Occipital lobe (tissue), 2 donors: Measurements from ENCODE around the gene SDK2. TPM values are rescaled to one million over a fixed set of nuclear protein-coding genes. Genes with fewer than 3 reads are reported as not detected.
A peak's percentile ranks its signal among the peaks of the same experiment; 100 is the strongest.
"Not testable (repeated sequence)": the region's sequence is repeated elsewhere in the genome, so short reads cannot be mapped to it uniquely, and the experiment has no call there.

Source experiments
- DNase-seq: peaks from one replicate; lab custom pipeline; 2025; lab: John Stamatoyannopoulos, UW
- total RNA-seq: library from RNA; depleted of rRNA; stranded (reverse); fragments of >200 nt; gene quantifications from one replicate; pipeline ENCODE4 v1.2.3, GENCODE V29; 2014

Gene SDK2
- total RNA-seq, 1 donor from 2014 or later: 6.9 TPM

GRCh38 chr17:73349138-73349537 lies 295.1 kb downstream of the SDK2 start:
- DNase-seq: no peak

- DNase-seq: no peak
These were observed 295.5 kb downstream of the SDK2 start for GRCh38 chr17:73348829-73349095.

DNA sequence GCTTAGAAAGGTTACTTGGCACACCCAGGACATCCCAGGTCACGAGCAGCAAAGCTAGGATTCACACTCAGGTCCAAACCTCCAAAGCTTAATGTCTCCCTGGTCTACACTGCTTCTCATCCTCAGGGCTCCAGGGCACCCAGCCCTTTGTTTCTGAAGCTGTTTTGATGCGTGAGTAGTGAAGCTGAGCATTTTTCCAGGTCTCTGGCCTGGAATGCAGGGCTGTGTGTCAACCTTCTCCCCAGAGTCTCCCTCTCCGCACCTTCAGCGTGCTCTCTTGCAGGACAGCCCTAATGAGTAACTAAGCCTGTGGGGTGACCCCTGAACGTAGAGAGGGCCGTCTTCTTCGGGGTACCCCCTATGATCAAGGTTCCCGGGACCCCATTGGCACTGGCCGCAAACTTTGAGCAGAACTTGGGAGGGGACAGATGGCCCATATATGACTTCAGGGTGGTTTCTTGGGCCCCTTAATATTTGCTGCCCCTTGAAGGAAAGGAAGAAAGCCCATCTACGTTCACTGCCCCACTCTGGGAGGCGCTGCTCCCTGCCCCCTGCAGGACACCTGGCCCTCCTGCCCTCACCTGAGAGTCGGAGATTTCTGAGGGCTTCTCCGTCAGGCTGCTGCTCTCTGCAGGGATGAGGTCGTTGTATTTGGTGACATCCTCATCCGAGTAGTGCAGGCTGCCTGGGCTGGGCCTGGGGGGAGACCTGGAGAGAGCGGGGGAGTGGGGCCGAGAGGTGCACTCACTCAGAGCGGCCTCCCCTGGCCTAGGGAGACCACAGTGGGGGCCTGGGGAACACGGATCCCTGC lies 296.0 kb downstream of the SDK2 start:
- DNase-seq: no peak

GRCh38 chr17:73347351-73347750 lies 296.9 kb downstream of the SDK2 start:
- no peak for DNase-seq

- DNase-seq: no peak
These were observed 297.6 kb downstream of the SDK2 start for GRCh38 chr17:73346501-73347162.

GRCh38 chr17:73343739-73344454 lies 300.3 kb downstream of the SDK2 start:
- DNase-seq: no peak

- DNase-seq: peak; percentile 71
These were observed 301.0 kb downstream of the SDK2 start for GRCh38 chr17:73343168-73343634.

DNA sequence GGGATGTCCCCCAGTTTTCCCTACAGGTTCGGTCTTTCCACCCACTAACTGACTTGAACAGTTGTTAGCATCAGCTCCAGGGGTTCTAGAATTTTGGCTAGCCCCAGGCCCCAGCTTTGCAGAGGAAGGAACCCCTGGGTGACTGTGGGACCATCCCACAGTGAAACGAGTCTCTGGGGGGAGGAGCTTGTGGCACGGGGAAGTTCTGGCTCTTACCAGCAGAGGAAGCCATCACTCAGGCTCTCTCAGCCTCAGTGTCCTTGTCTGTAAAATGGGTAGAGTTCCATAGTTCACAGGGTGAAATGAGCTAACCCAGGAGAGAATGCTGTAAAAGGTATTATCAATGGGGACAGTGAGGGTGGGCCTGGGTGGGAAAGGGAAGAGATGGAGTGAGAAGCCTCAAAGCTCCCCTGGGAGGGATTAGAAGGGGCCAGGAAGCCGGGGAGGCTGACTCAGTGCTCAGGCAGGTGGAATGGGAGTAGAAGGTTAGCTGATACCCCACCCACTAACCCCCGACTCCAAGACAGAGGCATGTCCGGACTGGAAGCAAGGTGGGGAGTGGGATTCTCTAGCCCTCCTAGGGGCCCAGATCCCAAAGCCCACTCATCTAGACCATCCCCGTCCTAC lies 301.6 kb downstream of the SDK2 start:
- DNase-seq: no peak

DNA sequence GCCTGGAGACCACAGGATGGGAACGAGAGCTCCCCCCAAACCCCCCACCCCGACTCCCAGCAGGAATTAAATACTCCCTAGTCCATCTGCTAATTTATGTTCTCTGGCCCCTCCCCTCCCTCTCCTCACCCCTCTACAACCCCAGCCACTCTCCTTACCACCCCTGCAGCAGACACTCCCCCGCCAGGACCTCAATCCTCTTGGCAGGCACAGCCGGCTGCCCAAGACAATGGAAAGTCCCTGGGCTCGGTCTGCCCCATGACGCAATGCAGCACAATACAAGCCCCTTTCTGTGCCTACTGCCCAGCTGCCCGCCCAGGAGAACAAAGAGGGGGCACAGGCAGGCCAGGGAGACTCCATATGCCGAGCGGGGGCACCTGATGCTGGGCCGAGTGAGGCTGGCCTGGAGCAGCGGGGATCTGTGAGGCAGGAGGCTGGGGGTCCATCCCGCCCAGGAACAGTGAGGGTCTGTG lies 302.2 kb downstream of the SDK2 start:
- DNase-seq: peak; percentile 82

GRCh38 chr17:73341350-73342049 lies 302.7 kb downstream of the SDK2 start:
- no peak for DNase-seq

DNA sequence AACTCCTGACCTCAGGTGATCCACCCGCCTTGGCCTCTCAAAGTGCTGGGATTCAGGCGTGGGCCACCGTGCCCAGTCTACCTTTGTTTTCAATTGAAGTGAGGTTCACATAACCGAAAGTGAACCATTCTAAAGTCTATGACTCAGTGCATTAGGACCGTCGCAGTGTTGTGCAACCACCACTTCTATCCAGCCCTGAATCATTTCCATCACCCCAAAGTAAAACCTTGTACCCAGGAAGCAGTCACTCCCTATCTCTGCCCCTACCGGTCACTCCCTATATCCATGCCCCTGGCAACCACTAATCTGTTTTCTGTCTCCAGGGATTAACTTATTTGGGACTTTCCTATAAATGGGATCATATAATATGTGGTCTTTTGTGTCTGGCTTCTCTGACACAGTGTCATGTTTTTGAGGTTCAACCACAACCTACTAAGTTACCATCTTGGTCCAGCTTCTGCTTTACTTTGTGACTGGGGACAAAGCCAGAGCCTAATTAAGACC lies 304.1 kb downstream of the SDK2 start:
- no peak for DNase-seq

DNA sequence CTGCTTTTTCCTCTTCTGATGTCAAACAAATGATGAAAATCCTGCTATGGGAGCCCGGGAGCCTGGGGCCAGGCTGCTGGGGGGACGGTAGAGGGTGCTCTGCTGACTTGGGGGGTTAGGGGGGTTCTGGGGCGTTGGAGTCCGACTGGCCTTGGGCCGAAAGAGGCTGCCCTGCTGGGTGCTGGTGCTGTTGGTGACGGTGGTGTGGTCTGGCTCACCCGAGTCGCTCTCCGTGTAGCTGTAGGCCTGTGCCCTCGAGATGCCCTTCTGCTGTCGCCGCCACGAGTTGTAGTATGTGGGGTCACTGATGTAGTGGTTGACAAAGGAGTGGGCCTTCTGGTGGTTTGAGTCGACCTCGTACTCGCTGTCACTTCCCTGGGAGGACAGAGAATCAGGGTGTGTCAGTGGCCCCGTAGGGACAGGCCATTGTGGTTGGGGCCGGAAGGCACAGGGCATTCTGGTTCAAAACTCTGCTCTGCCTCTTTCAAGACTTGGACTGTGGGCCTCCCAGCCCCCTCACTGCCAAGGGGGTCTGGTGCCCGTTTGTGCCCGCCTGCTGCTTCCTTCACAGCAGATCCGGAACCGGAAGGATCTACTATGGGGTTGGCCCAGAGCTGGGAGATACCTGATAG lies 305.6 kb downstream of the SDK2 start:
- DNase-seq: no peak

DNA sequence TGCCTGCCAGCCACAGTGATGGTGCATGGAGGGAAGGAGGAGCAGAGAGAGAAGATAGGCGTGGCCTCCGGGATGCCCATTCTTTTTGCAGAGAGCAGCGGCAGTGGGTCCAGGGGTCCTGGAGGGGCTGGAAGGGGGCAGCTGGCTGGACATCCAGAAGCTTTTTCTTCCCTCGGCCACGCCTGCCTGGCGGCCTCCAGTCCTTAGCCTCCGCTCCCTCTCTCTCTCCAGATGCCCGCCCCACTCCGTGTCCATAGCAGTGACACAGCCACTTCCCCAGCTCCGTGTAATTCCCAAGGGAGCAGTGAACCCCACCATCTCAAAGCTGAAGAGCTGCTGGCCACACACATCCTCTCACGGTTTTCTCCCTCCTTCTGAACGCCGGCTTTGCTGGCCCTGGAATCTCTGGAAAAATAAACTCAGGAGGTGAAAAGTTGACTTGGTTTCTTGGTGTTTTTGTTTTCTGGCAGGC lies 306.2 kb downstream of the SDK2 start:
- DNase-seq: no peak

DNA sequence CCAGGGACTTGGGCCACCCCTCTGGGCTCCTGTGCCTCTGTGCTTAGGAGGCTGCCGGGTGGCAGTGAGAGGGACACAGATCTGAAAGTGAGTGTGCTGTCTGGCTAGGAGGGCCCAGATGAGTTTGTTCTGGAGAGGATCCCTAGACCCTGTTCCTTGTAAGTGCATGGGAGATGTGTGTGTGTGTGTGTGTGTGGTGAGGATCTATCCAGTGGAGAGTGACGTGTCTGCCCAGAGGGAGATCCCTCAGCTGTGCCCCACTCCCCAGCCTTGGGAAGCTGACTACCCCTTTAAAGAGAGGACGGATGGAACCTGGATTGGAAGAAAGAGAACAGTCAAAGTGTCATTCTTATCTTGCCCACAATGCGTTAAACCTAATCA lies 306.9 kb downstream of the SDK2 start:
- no peak for DNase-seq

DNA sequence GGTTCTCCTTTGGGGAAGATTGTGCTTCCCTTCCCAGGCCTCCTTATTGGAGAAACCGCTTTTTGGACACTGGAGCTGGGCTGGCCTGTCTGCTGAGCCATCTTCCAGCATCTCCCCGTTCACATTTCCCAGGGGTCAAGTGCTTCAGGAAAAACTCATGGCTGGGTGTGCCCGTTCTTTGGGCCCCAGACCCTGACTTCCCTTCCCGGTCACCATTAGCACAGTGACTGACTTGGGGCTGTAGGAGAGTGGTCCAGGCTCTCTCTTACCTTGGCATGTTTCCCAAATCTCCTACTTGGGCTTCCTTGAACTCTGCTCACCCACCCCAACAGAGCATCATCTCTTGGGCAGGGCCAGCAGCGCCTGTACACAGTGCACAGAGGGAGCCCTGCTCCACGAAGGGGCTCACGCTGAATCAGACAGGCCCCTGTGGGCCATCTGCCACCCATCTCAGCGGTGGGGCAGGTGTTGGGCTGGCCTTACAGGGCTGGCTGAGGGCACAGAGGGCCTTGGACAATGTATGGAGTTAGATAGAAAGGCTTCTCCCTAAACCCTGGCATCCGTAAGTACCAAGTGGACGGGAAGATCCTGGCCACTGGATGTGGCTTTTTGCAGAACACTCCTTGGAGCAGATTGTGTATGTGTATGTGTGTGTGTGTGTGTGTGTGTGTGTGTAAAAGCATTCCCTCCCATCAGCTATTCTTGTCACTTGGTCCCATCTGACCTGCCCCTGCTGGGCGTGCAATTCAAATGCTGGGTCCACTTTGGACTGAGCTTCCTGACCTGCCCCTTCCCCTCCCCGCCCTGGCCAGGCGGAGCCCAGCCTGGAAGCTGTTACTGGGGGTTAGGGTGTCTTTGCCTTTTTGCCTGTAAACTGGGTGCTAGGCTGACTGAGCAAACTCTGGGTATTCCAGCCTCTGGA lies 307.6 kb downstream of the SDK2 start:
- DNase-seq: no peak

DNA sequence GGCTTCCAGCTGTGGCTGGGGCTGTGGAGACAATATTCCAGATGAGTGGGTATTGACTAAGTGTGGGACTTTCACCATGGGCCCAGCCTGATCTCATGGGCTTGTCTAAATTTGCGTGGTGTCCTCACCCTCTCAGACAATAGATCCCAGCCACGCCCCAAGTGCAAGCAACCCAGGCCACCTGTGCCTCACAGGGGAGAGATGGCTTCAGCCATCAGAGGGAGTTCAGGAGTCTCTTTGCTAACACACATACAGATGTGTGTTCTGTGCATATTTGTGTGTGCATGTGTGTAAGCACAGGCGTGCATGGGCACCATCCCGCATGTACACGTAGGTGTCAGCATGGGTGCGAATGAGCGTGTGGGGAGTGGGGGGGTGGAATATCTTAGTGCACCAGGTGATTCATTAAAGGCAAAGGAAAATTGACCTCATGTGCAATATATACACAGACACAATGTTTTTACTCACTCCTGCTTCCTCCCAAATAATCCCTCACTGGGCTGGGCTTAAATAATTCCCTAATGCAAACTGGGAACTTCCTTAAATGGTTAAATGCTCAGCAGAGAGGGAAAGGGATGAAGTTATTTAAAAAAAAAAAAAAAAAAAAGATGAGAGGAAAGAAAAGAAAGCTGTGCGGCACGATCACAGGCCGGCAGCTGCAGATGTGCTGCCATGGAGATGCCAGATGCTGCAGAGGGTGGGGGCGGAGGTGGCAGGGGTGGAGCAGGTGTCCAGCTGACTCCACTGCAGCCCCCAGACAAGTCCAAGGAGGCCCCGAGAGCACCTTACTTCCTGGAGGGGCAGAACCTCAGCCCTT lies 308.4 kb downstream of the SDK2 start:
- DNase-seq: no peak

DNA sequence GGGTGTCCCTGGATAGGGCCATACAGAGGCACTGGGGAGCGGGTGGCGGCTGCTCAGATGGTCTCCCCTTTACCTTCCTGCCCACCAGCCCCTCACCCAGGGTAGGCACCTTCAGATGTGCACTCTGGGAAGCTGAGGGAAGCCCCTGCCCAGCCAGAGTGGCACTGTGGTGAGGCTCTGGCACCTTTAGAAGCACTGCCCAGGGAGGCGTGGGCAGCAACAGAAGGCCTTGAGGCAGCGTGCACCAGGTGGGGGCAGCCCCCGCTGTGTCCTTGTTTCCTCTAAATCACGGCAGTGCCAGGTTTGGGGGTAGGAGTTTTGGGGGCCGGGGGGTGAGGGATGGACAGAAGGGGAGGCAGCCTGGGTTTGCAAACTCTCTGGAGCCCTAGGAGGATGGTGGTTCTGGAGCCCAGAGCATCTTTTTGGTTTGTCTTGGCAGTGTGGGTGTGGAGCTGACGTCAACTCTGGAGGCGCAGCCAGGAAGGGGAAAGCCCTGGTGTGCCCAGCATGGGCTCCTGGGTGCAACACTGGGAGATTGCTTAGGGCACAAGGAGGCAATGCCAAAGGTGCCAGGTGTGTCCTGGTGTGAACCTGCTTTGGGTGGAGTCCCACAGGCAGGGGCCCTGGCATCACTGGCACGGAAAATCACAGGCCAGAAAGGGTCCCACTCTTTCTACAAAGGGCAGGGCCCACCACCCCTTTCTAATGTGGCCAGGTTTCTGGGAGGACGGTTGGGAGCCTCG lies 309.3 kb downstream of the SDK2 start:
- no peak for DNase-seq

- DNase-seq: not testable (repeated sequence)
These were observed 310.8 kb downstream of the SDK2 start for GRCh38 chr17:73333445-73333844.
